ENCODE measurements around the gene DAD1. TPM values are rescaled to one million over a fixed set of nuclear protein-coding genes. Genes with fewer than 3 reads are reported as not detected.

DAD1 gene
- total RNA-seq, 1 donor from 2014 or later: 140 TPM

DNA sequence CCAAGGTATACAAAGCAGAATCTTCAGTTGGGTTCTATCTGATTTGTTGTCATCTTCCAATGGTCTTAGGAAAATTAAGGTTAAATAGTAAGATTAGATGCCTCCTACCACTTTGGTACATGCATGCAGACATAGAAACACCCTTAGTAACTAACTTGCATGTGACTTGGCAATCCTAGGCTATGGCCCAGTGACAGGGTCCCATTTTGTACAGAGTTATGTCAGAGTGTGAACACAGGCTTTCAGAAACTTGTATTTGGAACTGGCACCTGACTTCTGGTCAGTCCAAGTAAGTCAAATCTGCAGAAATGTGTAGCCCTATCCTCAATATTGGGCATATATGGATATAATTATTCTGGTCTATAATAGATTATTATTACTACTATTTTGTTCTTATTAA, 53.1 kb downstream of the DAD1 start:
- Mint-ChIP-seq H3K27me3 (ENCODE audit: low read depth) (peaks cover 89% of the 10 kb centered on the region), H3K4me3 (no peak overlapping the region), H3K36me3 (no peaks in the 10 kb centered on the region), H3K9me3 (no peaks in the 10 kb centered on the region), H3K4me1 (peaks cover 23% of the 10 kb centered on the region), H3K27ac (no peak overlapping the region)
- DNase-seq (ENCODE audit: low spot score in 2 of 2, unreplicated experiment in 2 of 2): no peak
- no peak for TF ChIP-seq CTCF (IDR thresholded peaks at IDR 0.05; ENCODE audit: unreplicated experiment)

DNA sequence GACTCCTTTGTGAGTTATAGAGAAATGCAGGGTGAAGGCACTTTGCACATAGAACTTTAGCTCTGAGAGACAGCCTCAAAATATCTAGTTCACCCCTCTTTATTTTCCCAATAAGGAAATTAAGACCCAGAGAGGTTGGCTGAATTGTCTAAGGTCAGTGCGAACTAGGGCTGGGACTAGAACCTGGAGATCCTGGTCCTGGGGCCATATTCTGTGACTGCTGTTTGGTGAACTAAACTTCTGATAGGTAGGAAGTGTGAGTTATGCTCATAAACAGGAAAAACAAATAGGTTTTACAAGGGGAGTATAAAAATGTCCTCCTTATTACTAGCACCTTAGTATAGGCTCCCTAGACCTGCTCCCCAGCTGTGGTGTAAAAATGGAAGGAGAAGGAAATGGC, 53.9 kb downstream of the DAD1 start:
- H3K4me3 Mint-ChIP-seq: no peak overlapping the region
- no peaks in the 10 kb centered on the region for H3K9me3 Mint-ChIP-seq
- H3K27me3 Mint-ChIP-seq (ENCODE audit: low read depth): peaks cover 83% of the 10 kb centered on the region
- H3K36me3 Mint-ChIP-seq: no peaks in the 10 kb centered on the region
- H3K4me1 Mint-ChIP-seq: peaks cover 22% of the 10 kb centered on the region
- TF ChIP-seq CTCF (IDR thresholded peaks at IDR 0.05; ENCODE audit: unreplicated experiment): no peak
- H3K27ac Mint-ChIP-seq: no peak overlapping the region
- no peak for DNase-seq (ENCODE audit: low spot score in 2 of 2, unreplicated experiment in 2 of 2)

- Mint-ChIP-seq H3K27ac (no peak overlapping the region), H3K4me3 (no peak overlapping the region), H3K36me3 (no peaks in the 10 kb centered on the region), H3K27me3 (ENCODE audit: low read depth) (peaks cover 78% of the 10 kb centered on the region), H3K9me3 (no peaks in the 10 kb centered on the region), H3K4me1 (peaks cover 23% of the 10 kb centered on the region)
- no peak for TF ChIP-seq CTCF (IDR thresholded peaks at IDR 0.05; ENCODE audit: unreplicated experiment)
- no peak for DNase-seq (ENCODE audit: low spot score in 2 of 2, unreplicated experiment in 2 of 2)
Observed at GRCh38 chr14:22534547-22534946, 54.5 kb downstream of the DAD1 start.

GRCh38 chr14:22533739-22534359, 55.2 kb downstream of the DAD1 start:
- DNase-seq (ENCODE audit: low spot score in 2 of 2, unreplicated experiment in 2 of 2): no peak
- H3K27ac Mint-ChIP-seq: no peak overlapping the region
- H3K36me3 Mint-ChIP-seq: no peaks in the 10 kb centered on the region
- H3K4me1 Mint-ChIP-seq: peaks cover 23% of the 10 kb centered on the region
- TF ChIP-seq CTCF (IDR thresholded peaks at IDR 0.05; ENCODE audit: unreplicated experiment): no peak
- H3K9me3 Mint-ChIP-seq: no peaks in the 10 kb centered on the region
- H3K27me3 Mint-ChIP-seq (ENCODE audit: low read depth): peaks cover 76% of the 10 kb centered on the region
- H3K4me3 Mint-ChIP-seq: no peak overlapping the region

- H3K36me3 Mint-ChIP-seq: no peaks in the 10 kb centered on the region
- H3K4me1 Mint-ChIP-seq: peaks cover 18% of the 10 kb centered on the region
- no peak for TF ChIP-seq CTCF (IDR thresholded peaks at IDR 0.05; ENCODE audit: unreplicated experiment)
- H3K27me3 Mint-ChIP-seq (ENCODE audit: low read depth): peaks cover 76% of the 10 kb centered on the region
- no peak for DNase-seq (ENCODE audit: low spot score in 2 of 2, unreplicated experiment in 2 of 2)
- no peak overlapping the region for H3K4me3 Mint-ChIP-seq
- no peaks in the 10 kb centered on the region for H3K9me3 Mint-ChIP-seq
- no peak overlapping the region for H3K27ac Mint-ChIP-seq
Observed at GRCh38 chr14:22533057-22533704, 55.8 kb downstream of the DAD1 start.

Measured in mesothelial cell of epicardium (in vitro differentiated cells).